HepG2 (cell line): Measurements from ENCODE around the gene EIF4A3. TPM values are rescaled to one million over a fixed set of nuclear protein-coding genes. Genes with fewer than 3 reads are reported as not detected.

Experiments used
- ATAC-seq: fragments of 200-7000 bp; cut with Tn5 transposase; 3 replicates; pipeline ENCODE4 v1.9.1; 2020; ENCODE audit warnings: mild to moderate bottlenecking, moderate library complexity
- BruUV-seq: library from RNA; stranded (reverse); fragments of 400-500 nt; replicated peaks from 2 replicates; lab custom pipeline; 2021; lab: Mats Ljungman, UMichigan
- CTCF ChIA-PET: fragments of 300-600 bp; formaldehyde crosslinking; extraction: SDS; loops from one replicate; lab custom pipeline; 2021; ENCODE audit warnings: low total read pairs, inconsistent platforms, low intra/inter-chr PET ratio; lab: Yijun Ruan, JAX
- POLR2A ChIA-PET: fragments of 350-600 bp; sonication (Branson Sonifier 250); formaldehyde crosslinking; loops from one replicate; lab custom pipeline; 2020; ENCODE audit warnings: antibody characterized with exemption, inconsistent platforms; lab: Yijun Ruan, JAX
- DNase-seq: peaks from one replicate; pipeline ENCODE4 v3.0.0-alpha.2; 2015; ENCODE audit warnings: low spot score
- FAIRE-seq: peaks from 3 replicates; lab custom pipeline; 2011; peaks lifted over from hg19 to GRCh38; lab: Jason Lieb, UNC
- H2AFZ ChIP-seq: one replicate; pipeline ENCODE4 v1.6.1; 2011; ENCODE audit warnings: low read length, inconsistent platforms
- H3K27ac ChIP-seq: fragments of 300-600 bp; 3 replicates; pipeline ENCODE4 v1.8.0; 2011; ENCODE audit warnings: mixed run types, mild to moderate bottlenecking, mixed read lengths, low read length, inconsistent platforms; ENCODE audit not compliant: insufficient read depth; ENCODE audit errors: extremely low read length
- H3K27me3 ChIP-seq, 2 experiments: fragments of 200-600 bp in 1 of 2; 2 replicates in 1 of 2; 3 replicates in 1 of 2; pipeline versions ENCODE4 v1.6.0 to v1.8.0; 2011; ENCODE audit warnings: low read length in 2 of 2, mild to moderate bottlenecking in 2 of 2, moderate library complexity in 2 of 2, inconsistent platforms in 1 of 2; ENCODE audit not compliant: insufficient read depth in 2 of 2, control insufficient read depth in 1 of 2
- H3K36me3 ChIP-seq, 2 experiments: fragments of 200-600 bp in 1 of 2; replicated peaks in 1 of 2; 2 replicates in 1 of 2; 3 replicates in 1 of 2; pipeline versions ENCODE4 v1.5.1 to v1.8.0; 2011; ENCODE audit warnings: low read length in 2 of 2, inconsistent platforms in 1 of 2; ENCODE audit not compliant: insufficient read depth in 2 of 2, control insufficient read depth in 1 of 2
- H3K4me1 ChIP-seq: 2 replicates; pipeline ENCODE4 v1.5.1; 2012; ENCODE audit warnings: low read length, inconsistent platforms; ENCODE audit not compliant: insufficient read depth
- H3K4me2 ChIP-seq: 2 replicates; pipeline ENCODE4 v1.6.0; 2011; ENCODE audit warnings: low read depth, low read length, inconsistent platforms
- H3K4me3 ChIP-seq, 3 experiments: fragments of 200-600 bp in 1 of 3; sonication (generic), shearing (Covaris generic) in 1 of 3; replicated peaks in 1 of 3; 2 replicates each; pipeline ENCODE4 v1.5.1; 2011 to 2016; ENCODE audit warnings: low read length in 3 of 3, inconsistent platforms in 2 of 3, low read depth in 2 of 3, mild to moderate bottlenecking in 2 of 3, control low read depth in 1 of 3, mixed read lengths in 1 of 3; ENCODE audit not compliant: insufficient read depth in 1 of 3
- H3K79me2 ChIP-seq: one replicate; pipeline ENCODE4 v1.6.1; 2011; ENCODE audit warnings: low read length, inconsistent platforms; ENCODE audit not compliant: insufficient read depth
- H3K9ac ChIP-seq: 2 replicates; pipeline ENCODE4 v1.6.0; 2011; ENCODE audit warnings: mild to moderate bottlenecking, low read depth, low read length, inconsistent platforms; ENCODE audit not compliant: insufficient read depth
- H3K9me3 ChIP-seq: 2 replicates; pipeline ENCODE4 v1.5.1; 2012; ENCODE audit warnings: mild to moderate bottlenecking, low read length
- H4K20me1 ChIP-seq: 2 replicates; pipeline ENCODE4 v1.6.0; 2011; ENCODE audit warnings: inconsistent platforms, mild to moderate bottlenecking, low read length, moderate library complexity; ENCODE audit not compliant: insufficient read depth
- MAFF ChIP-seq: IDR thresholded peaks from 2 replicates; pipeline ENCODE4 v1.6.1; 2011; ENCODE audit warnings: low read depth, low read length, improper control_type of control experiment
- MAFK ChIP-seq, 2 experiments: IDR thresholded peaks in 1 of 2; conservative IDR thresholded peaks in 1 of 2; 2 replicates each; pipeline ENCODE4 v1.6.1; 2011; ENCODE audit warnings: improper control_type of control experiment in 2 of 2, low read length in 2 of 2
- MYNN ChIP-seq: sonication (generic); formaldehyde crosslinking; IDR thresholded peaks from 2 replicates; pipeline ENCODE4 v1.4.0; 2020; ENCODE audit warnings: mild to moderate bottlenecking, low read depth, missing genetic modification reagents
- WIZ ChIP-seq: sonication (generic); formaldehyde crosslinking; IDR thresholded peaks from 2 replicates; pipeline ENCODE4 v1.5.1; 2020; ENCODE audit warnings: mild to moderate bottlenecking, missing genetic modification reagents
- ZBTB38 ChIP-seq: sonication (generic); formaldehyde crosslinking; IDR thresholded peaks from 2 replicates; pipeline ENCODE4 v1.5.1; 2020; ENCODE audit warnings: mild to moderate bottlenecking, missing genetic modification reagents
- ZNF510 ChIP-seq: sonication (generic); formaldehyde crosslinking; IDR thresholded peaks from 2 replicates; pipeline ENCODE4 v1.4.0; 2020; ENCODE audit warnings: low read depth, mild to moderate bottlenecking, missing genetic modification reagents
- ZNF788 ChIP-seq: sonication (generic); formaldehyde crosslinking; IDR thresholded peaks from 2 replicates; pipeline ENCODE4 v1.5.0; 2020; ENCODE audit warnings: mild to moderate bottlenecking, missing genetic modification reagents, borderline replicate concordance
- WGBS: methylation state at CpG from one replicate; pipeline ENCODE4 v1.1.6; 2017; ENCODE audit warnings: low lambda C conversion rate; 5-methylcytosine and 5-hydroxymethylcytosine counted together
- in situ Hi-C: cut with HindIII; loops from 2 replicates; pipeline ENCODE4 v1.10.0; 2017; ENCODE audit warnings: low pct_unique_long_range_greater_than_20kb; ENCODE audit not compliant: extremely low pct_ligation_motif_present
- intact Hi-C: fragments of 100-400 bp; cut with micrococcal nuclease; formaldehyde crosslinking; loops from one replicate; pipeline ENCODE4 v1.10.0; 2022; ENCODE audit not compliant: unreplicated experiment
- polyA plus RNA-seq, 8 experiments: library from polyadenylated mRNA; depleted of rRNA in 3 of 8; stranded (reverse) in 7 of 8; unstranded in 1 of 8; fragments of >200 nt; fragmentation: Illumina TruSeq in 4 of 8; extraction: Trizol in 4 of 8; gene quantifications; 2 replicates each; pipeline versions ENCODE4 v1.2.1 to v1.2.3, GENCODE V29; 2011 to 2016; ENCODE audit warnings: low read depth in 4 of 8, missing spikeins in 1 of 8, mixed read lengths in 1 of 8; ENCODE audit not compliant: insufficient read depth in 1 of 8
- total RNA-seq, 5 experiments: library from RNA; depleted of rRNA; stranded (reverse); fragments of >200 nt; fragmentation: Illumina TruSeq; extraction: Trizol; gene quantifications; 2 replicates each; pipeline ENCODE4 v1.2.3, GENCODE V29; 2016; ENCODE audit warnings: low read depth in 1 of 5
- TF ChIP-seq, protein P1 (sequence below): sonication (generic); formaldehyde crosslinking; IDR thresholded peaks from 2 replicates; pipeline ENCODE4 v1.4.0; 2020; ENCODE audit warnings: missing genetic modification reagents, mild to moderate bottlenecking, borderline replicate concordance
- TF ChIP-seq, protein P2 (sequence below): sonication (generic); formaldehyde crosslinking; IDR thresholded peaks from 2 replicates; pipeline ENCODE4 v1.4.0; 2020; ENCODE audit warnings: missing genetic modification reagents
- TF ChIP-seq, protein P3 (sequence below): sonication (generic); formaldehyde crosslinking; IDR thresholded peaks from 2 replicates; pipeline ENCODE4 v1.5.1; 2020; ENCODE audit warnings: mild to moderate bottlenecking, missing genetic modification reagents, moderate library complexity

EIF4A3 gene
- total and polyA plus RNA-seq, 2 of the 13 experiments (the other 11 are each of a cell fraction or from before 2014, with no cell fraction given) = 145 to 187 TPM

- FAIRE-seq = no peak
Observed at GRCh38 chr17:80099291-80100034, 47.5 kb downstream of the EIF4A3 start.

More at GRCh38 chr17:80099291-80100034, 47.5 kb downstream of the EIF4A3 start:
- TF ChIP-seq ZNF510 (CRISPR knock-in tag) (no peak), MYNN (CRISPR knock-in tag) (no peak), ZNF788 (CRISPR knock-in tag) (0 out of 2 replicates have a peak, but pooled peaks have one; percentile 16), WIZ (no peak), MAFK (conservative IDR thresholded peaks at IDR 0.05 in 1 of 2, IDR thresholded peaks at IDR 0.05 in 1 of 2; ENCODE audit: low read length in 2 of 2) (peak; percentile 68 to 78), MAFF (0 out of 2 replicates have a peak, but pooled peaks have one; percentile 39), ZBTB38 (CRISPR knock-in tag) (peak; percentile 17; the same call in 1 of the 2 replicates)
- TF ChIP-seq, protein P1, sequence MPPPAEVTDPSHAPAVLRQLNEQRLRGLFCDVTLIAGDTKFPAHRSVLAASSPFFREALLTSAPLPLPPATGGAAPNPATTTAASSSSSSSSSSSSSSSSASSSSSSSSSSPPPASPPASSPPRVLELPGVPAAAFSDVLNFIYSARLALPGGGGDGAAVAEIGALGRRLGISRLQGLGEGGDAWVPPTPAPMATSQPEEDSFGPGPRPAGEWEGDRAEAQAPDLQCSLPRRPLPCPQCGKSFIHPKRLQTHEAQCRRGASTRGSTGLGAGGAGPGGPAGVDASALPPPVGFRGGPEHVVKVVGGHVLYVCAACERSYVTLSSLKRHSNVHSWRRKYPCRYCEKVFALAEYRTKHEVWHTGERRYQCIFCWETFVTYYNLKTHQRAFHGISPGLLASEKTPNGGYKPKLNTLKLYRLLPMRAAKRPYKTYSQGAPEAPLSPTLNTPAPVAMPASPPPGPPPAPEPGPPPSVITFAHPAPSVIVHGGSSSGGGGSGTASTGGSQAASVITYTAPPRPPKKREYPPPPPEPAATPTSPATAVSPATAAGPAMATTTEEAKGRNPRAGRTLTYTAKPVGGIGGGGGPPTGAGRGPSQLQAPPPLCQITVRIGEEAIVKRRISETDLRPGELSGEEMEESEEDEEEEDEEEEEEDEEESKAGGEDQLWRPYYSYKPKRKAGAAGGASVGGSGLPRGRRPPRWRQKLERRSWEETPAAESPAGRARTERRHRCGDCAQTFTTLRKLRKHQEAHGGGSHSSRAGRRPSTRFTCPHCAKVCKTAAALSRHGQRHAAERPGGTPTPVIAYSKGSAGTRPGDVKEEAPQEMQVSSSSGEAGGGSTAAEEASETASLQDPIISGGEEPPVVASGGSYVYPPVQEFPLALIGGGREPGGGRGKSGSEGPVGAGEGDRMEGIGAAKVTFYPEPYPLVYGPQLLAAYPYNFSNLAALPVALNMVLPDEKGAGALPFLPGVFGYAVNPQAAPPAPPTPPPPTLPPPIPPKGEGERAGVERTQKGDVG (CRISPR knock-in tag) = 0 out of 2 replicates have a peak, but pooled peaks have one; percentile 25
- TF ChIP-seq, protein P2, sequence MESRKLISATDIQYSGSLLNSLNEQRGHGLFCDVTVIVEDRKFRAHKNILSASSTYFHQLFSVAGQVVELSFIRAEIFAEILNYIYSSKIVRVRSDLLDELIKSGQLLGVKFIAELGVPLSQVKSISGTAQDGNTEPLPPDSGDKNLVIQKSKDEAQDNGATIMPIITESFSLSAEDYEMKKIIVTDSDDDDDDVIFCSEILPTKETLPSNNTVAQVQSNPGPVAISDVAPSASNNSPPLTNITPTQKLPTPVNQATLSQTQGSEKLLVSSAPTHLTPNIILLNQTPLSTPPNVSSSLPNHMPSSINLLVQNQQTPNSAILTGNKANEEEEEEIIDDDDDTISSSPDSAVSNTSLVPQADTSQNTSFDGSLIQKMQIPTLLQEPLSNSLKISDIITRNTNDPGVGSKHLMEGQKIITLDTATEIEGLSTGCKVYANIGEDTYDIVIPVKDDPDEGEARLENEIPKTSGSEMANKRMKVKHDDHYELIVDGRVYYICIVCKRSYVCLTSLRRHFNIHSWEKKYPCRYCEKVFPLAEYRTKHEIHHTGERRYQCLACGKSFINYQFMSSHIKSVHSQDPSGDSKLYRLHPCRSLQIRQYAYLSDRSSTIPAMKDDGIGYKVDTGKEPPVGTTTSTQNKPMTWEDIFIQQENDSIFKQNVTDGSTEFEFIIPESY (CRISPR knock-in tag) = peak; percentile 84
- TF ChIP-seq, protein P3, sequence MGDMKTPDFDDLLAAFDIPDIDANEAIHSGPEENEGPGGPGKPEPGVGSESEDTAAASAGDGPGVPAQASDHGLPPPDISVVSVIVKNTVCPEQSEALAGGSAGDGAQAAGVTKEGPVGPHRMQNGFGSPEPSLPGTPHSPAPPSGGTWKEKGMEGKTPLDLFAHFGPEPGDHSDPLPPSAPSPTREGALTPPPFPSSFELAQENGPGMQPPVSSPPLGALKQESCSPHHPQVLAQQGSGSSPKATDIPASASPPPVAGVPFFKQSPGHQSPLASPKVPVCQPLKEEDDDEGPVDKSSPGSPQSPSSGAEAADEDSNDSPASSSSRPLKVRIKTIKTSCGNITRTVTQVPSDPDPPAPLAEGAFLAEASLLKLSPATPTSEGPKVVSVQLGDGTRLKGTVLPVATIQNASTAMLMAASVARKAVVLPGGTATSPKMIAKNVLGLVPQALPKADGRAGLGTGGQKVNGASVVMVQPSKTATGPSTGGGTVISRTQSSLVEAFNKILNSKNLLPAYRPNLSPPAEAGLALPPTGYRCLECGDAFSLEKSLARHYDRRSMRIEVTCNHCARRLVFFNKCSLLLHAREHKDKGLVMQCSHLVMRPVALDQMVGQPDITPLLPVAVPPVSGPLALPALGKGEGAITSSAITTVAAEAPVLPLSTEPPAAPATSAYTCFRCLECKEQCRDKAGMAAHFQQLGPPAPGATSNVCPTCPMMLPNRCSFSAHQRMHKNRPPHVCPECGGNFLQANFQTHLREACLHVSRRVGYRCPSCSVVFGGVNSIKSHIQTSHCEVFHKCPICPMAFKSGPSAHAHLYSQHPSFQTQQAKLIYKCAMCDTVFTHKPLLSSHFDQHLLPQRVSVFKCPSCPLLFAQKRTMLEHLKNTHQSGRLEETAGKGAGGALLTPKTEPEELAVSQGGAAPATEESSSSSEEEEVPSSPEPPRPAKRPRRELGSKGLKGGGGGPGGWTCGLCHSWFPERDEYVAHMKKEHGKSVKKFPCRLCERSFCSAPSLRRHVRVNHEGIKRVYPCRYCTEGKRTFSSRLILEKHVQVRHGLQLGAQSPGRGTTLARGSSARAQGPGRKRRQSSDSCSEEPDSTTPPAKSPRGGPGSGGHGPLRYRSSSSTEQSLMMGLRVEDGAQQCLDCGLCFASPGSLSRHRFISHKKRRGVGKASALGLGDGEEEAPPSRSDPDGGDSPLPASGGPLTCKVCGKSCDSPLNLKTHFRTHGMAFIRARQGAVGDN (CRISPR knock-in tag) = peak; percentile 17; the same call in 1 of the 2 replicates
- Histone ChIP-seq H3K4me3 (peak overlapping the region in 1 of 3 experiments; percentile 7; a peak in 1 of 6 replicates), H4K20me1 (no peaks in the 10 kb centered on the region), H3K9ac (no peak overlapping the region), H3K36me3 (no peaks in the 10 kb centered on the region), H3K27me3 (peaks cover 5 to 41% of the 10 kb centered on the region in 2 experiments; a peak in 4 of 5 replicates), H3K9me3 (no peaks in the 10 kb centered on the region), H3K79me2 (peaks cover 9% of the 10 kb centered on the region), H3K4me2 (peak overlapping the region; percentile 89; the same call in 1 of the 2 replicates), H2AFZ (peak overlapping the region; percentile 44), H3K27ac (no peak overlapping the region), H3K4me1 (peaks cover 49% of the 10 kb centered on the region)
- POLR2A ChIA-PET = no interaction called here
- DNase-seq = no peak
- in situ Hi-C loops (no loop called here), intact Hi-C loops (no loop called here)
- WGBS = 74% methylated on average over 25 of the region's 27 CpGs
- CTCF ChIA-PET = no interaction called here
- no peak for ATAC-seq
- BruUV-seq = no TSS peak
